WERI-Rb-1 (cell line): ENCODE measurements around the gene NPTX1.

ENCODE experiments used
- DNase-seq: peaks from one replicate; pipeline ENCODE4 v3.0.0-alpha.2; 2020
- H3K27ac ChIP-seq: fragments of 250-450 bp; sonication (Bioruptor Pico); 2 replicates; pipeline ENCODE4 v1.5.1; 2020; ENCODE audit warnings: mild to moderate bottlenecking, moderate library complexity
- H3K27me3 ChIP-seq: fragments of 250-450 bp; sonication (Bioruptor Pico); 2 replicates; pipeline ENCODE4 v1.5.1; 2021; ENCODE audit warnings: mild to moderate bottlenecking, low read depth, moderate library complexity; ENCODE audit not compliant: insufficient read depth, severe bottlenecking
- H3K36me3 ChIP-seq: fragments of 250-450 bp; sonication (Bioruptor Pico); 2 replicates; pipeline ENCODE4 v1.5.1; 2020; ENCODE audit warnings: mild to moderate bottlenecking, moderate library complexity
- H3K4me3 ChIP-seq: 2 replicates; pipeline ENCODE4 v1.5.1; 2011; ENCODE audit warnings: low read depth, mild to moderate bottlenecking, control low read depth, low read length
- H3K9me3 ChIP-seq: fragments of 250-450 bp; sonication (Bioruptor Pico); 2 replicates; pipeline ENCODE4 v1.5.1; 2021; ENCODE audit warnings: mild to moderate bottlenecking, moderate library complexity; ENCODE audit not compliant: severe bottlenecking
- CTCF ChIP-seq: IDR thresholded peaks from 2 replicates; pipeline ENCODE4 v1.5.1; 2011; ENCODE audit warnings: low read depth, mild to moderate bottlenecking, control low read depth, inconsistent platforms, low read length

Gene NPTX1

GRCh38 chr17:80418589-80418988 is 57.8 kb downstream of the NPTX1 start:
- DNase-seq = no peak
- no peak for TF ChIP-seq CTCF
- H3K27me3 ChIP-seq = no peaks in the 10 kb centered on the region
- no peak overlapping the region for H3K27ac ChIP-seq
- H3K9me3 ChIP-seq = no peaks in the 10 kb centered on the region
- H3K36me3 ChIP-seq = peaks cover 26% of the 10 kb centered on the region
- H3K4me3 ChIP-seq = no peak overlapping the region
